ENCODE data around the gene MRPL48. TPM values are rescaled to one million over a fixed set of nuclear protein-coding genes. Genes with fewer than 3 reads are reported as not detected.

MRPL48 gene
- total RNA-seq, 1 experiment from 2014 or later: 66.8 TPM

- BruUV-seq (replicated peaks): no TSS peak
- Histone ChIP-seq H3K79me2 (ENCODE audit: insufficient read depth, low read length) (peaks cover 92% of the 10 kb centered on the region), H3K36me3 (ENCODE audit: control insufficient read depth in 1 of 2, insufficient read depth in 2 of 2, low read length in 2 of 2) (no peaks in the 10 kb centered on the region), H3K9ac (ENCODE audit: low read length) (no peak overlapping the region), H3K9me3 (ENCODE audit: control insufficient read depth in 1 of 2, insufficient read depth in 1 of 2, low read depth in 1 of 2, low read length in 2 of 2) (no peaks in the 10 kb centered on the region), H3K4me3 (replicated peaks in 1 of 2; ENCODE audit: low read depth in 1 of 2, low read length in 2 of 2) (no peak overlapping the region), H2AFZ (ENCODE audit: low read depth, low read length, poor library complexity, severe bottlenecking) (no peak overlapping the region), H3K27me3 (ENCODE audit: insufficient read depth, low read length) (no peaks in the 10 kb centered on the region), H3K4me2 (ENCODE audit: low read length) (no peak overlapping the region), H3K27ac (ENCODE audit: low read depth, low read length) (no peak overlapping the region), H3K9me2 (ENCODE audit: insufficient read depth) (no peaks in the 10 kb centered on the region), H4K20me1 (ENCODE audit: insufficient read depth) (peaks cover 8% of the 10 kb centered on the region; the same call in 1 of the 2 replicates), H3K4me1 (ENCODE audit: control insufficient read depth in 1 of 2, insufficient read depth in 2 of 2, low read length in 2 of 2) (peaks cover 5 to 7% of the 10 kb centered on the region in 2 experiments; a peak in 3 of 4 replicates)
- intact Hi-C loops (cut with micrococcal nuclease): no loop called here
- RAD21 ChIA-PET (ENCODE audit: low non-redundant PET in 1 of 2, low total read pairs in 2 of 2, uncharacterized antibody in 2 of 2, unreplicated experiment in 2 of 2): no interaction called here
- CTCF ChIA-PET: no interaction called here
- no peak for TF ChIP-seq ATF3 (IDR thresholded peaks at IDR 0.05)
- TF ChIP-seq ZFX (IDR thresholded peaks at IDR 0.05): no peak
- TF ChIP-seq POLR2AphosphoS5 (IDR thresholded peaks at IDR 0.05; ENCODE audit: low read depth, low read length): no peak
- no peak for TF ChIP-seq SIN3A (IDR thresholded peaks at IDR 0.05; ENCODE audit: low read depth)
- TF ChIP-seq FOSL1 (IDR thresholded peaks at IDR 0.05; ENCODE audit: low read depth): no peak
- TF ChIP-seq EZH2phosphoT487 (IDR thresholded peaks at IDR 0.05; ENCODE audit: borderline replicate concordance): no peak
- POLR2A ChIA-PET: no interaction called here
- ATAC-seq (no peak), DNase-seq (ENCODE audit: low read depth, low spot score) (no peak)
Measured at GRCh38 chr11:73753938-73754337, 33.7 kb upstream of the MRPL48 start.

- ATAC-seq (no peak), DNase-seq (ENCODE audit: low read depth, low spot score) (no peak)
- Histone ChIP-seq H2AFZ (ENCODE audit: low read depth, low read length, poor library complexity, severe bottlenecking) (no peak overlapping the region), H3K36me3 (ENCODE audit: control insufficient read depth in 1 of 2, insufficient read depth in 2 of 2, low read length in 2 of 2) (no peaks in the 10 kb centered on the region), H3K9me3 (ENCODE audit: control insufficient read depth in 1 of 2, insufficient read depth in 1 of 2, low read depth in 1 of 2, low read length in 2 of 2) (no peaks in the 10 kb centered on the region), H3K27me3 (ENCODE audit: insufficient read depth, low read length) (no peaks in the 10 kb centered on the region), H3K4me2 (ENCODE audit: low read length) (no peak overlapping the region), H3K9me2 (ENCODE audit: insufficient read depth) (no peaks in the 10 kb centered on the region), H3K4me3 (replicated peaks in 1 of 2; ENCODE audit: low read depth in 1 of 2, low read length in 2 of 2) (no peak overlapping the region), H3K4me1 (ENCODE audit: control insufficient read depth in 1 of 2, insufficient read depth in 2 of 2, low read length in 2 of 2) (peaks cover 10 to 15% of the 10 kb centered on the region in 2 experiments; a peak in 3 of 4 replicates), H3K27ac (ENCODE audit: low read depth, low read length) (no peak overlapping the region), H3K9ac (ENCODE audit: low read length) (no peak overlapping the region), H4K20me1 (ENCODE audit: insufficient read depth) (peaks cover 16% of the 10 kb centered on the region; the same call in 1 of the 2 replicates), H3K79me2 (ENCODE audit: insufficient read depth, low read length) (peaks cover 91% of the 10 kb centered on the region)
- intact Hi-C loops (cut with micrococcal nuclease): no loop called here
- ChIA-PET POLR2A (interaction anchor here (0.6 kb wide), 1 partner anchor 29 kb away, joined by 3 read pairs; no protein-coding TSS in a partner anchor), CTCF (no interaction called here), RAD21 (ENCODE audit: low non-redundant PET in 1 of 2, low total read pairs in 2 of 2, uncharacterized antibody in 2 of 2, unreplicated experiment in 2 of 2) (no interaction called here)
- BruUV-seq (replicated peaks): no TSS peak
- no peak for TF ChIP-seq ZBTB33 (IDR thresholded peaks at IDR 0.05; ENCODE audit: extremely low read depth, insufficient replicate concordance, low read length)
- TF ChIP-seq JUND (IDR thresholded peaks at IDR 0.05): no peak
- TF ChIP-seq POLR2A (IDR thresholded peaks at IDR 0.05; ENCODE audit: borderline replicate concordance, extremely low read depth, insufficient read depth, insufficient read length): no peak
- no peak for TF ChIP-seq REST (IDR thresholded peaks at IDR 0.05; ENCODE audit: low read depth)
- TF ChIP-seq ZFX (IDR thresholded peaks at IDR 0.05): no peak
- no peak for TF ChIP-seq ZNF274 (IDR thresholded peaks at IDR 0.05; ENCODE audit: low read depth, low read length)
- TF ChIP-seq EZH2phosphoT487 (IDR thresholded peaks at IDR 0.05; ENCODE audit: borderline replicate concordance): no peak
- TF ChIP-seq MAX (IDR thresholded peaks at IDR 0.05): no peak
- no peak for TF ChIP-seq EZH2 (IDR thresholded peaks at IDR 0.05)
- TF ChIP-seq SIN3A (IDR thresholded peaks at IDR 0.05; ENCODE audit: low read depth): no peak
- TF ChIP-seq POLR2AphosphoS5 (IDR thresholded peaks at IDR 0.05; ENCODE audit: low read depth, low read length): no peak
- TF ChIP-seq TCF7L2 (IDR thresholded peaks at IDR 0.05; ENCODE audit: borderline replicate concordance, extremely low read depth, insufficient read depth, insufficient read length): no peak
- TF ChIP-seq RAD21 (IDR thresholded peaks at IDR 0.05; ENCODE audit: low read depth): no peak
- no peak for TF ChIP-seq ELF1 (IDR thresholded peaks at IDR 0.05; ENCODE audit: borderline replicate concordance, low read depth)
Measured at GRCh38 chr11:73755670-73756069, 32.0 kb upstream of the MRPL48 start.
